GM19351 (cell line): Measurements from ENCODE around the gene SFI1.
"Not testable (repeated sequence)": the region's sequence is repeated elsewhere in the genome, so short reads cannot be mapped to it uniquely, and the experiment has no call there.

ENCODE experiments used
- ATAC-seq: cut with Tn5 transposase; IDR thresholded peaks from one replicate; pipeline ENCODE4 v1.9.1; 2021; ENCODE audit warnings: mild to moderate bottlenecking, moderate library complexity; ENCODE audit not compliant: unreplicated experiment

Gene SFI1

DNA sequence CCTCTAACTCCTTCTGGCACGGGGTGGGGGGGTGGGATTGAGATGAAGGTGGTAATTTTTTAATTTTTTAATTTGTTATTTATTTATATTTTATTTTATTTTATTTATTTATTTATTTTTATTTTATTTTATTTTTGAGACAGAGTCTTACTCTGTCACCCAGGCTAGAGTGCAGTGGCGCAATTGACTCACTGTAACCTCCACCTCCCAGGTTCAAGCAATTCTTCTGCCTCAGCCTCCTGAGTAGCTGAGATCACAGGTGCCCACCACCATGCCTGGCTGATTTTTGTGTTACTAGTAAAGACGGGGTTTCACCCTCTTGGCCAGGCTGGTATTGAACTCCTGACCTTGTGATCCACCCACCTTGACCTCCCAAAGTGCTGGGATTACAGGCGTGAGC, 43.8 kb downstream of the SFI1 start:
- ATAC-seq: not testable (repeated sequence)

DNA sequence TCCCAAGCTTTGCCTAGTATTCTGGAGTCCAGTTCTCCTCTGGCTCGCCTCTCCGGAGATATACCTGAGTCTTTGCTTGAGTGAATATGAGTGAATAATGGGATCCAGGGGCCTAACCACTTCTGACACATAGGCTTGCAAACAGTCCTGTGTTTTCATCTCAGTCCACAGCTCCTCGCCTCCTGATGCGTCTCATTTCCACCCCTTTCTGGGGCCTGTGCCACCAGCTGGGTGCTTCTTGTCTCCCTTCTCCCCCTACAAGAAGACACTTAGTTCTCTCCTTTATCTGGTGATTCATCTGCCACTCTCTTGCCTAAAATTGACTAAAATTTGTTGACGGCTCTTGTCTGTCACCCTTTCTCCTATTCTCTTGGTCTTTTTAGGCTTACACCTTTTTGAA, 44.6 kb downstream of the SFI1 start:
- no peak for ATAC-seq

DNA sequence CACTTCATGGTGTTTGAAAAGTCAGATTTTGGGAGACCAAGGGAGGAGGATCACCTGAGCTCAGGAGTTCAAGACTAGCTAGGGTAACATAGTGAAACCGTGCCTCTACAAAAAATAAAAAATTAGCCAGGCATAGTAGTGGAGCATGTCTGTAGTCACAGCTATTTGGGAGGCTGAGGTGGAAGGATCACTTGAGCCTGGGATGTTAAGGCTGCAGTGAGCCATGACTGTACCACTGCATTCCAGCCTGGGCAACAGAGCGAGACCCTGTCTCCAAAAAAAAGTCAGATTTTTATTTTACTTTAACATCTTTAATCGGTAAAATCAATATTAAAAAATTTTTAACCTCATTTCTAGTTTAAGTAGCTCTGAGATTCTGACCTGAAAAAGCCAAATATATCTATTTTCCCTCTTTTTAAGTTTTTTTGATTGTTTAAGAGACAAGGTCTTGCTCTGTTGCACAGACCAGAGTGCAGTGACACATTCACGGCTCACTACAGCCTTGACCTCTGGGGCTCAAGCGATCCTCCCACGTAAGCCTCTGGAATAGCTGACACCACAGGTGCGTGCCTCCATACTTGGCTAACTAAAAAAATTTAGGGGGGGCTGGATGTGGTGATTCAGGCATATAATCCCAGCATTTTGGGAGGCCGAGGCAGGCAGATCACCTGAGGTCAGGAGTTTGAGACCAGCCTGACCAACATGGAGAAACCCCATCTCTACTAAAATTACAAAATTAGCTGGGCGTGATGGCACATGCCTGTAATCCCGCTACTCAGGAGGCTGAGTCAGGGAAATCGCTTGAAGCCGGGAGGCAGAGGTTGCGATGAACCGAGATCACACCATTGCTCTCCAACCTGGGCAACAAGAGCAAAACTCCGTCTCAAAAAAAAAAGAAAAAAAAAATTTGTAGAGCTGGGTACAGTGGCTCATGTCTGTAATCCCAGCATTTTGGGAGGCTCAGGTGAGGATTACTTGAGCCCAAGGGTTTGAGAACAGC, 48.4 kb downstream of the SFI1 start:
- no peak for ATAC-seq

DNA sequence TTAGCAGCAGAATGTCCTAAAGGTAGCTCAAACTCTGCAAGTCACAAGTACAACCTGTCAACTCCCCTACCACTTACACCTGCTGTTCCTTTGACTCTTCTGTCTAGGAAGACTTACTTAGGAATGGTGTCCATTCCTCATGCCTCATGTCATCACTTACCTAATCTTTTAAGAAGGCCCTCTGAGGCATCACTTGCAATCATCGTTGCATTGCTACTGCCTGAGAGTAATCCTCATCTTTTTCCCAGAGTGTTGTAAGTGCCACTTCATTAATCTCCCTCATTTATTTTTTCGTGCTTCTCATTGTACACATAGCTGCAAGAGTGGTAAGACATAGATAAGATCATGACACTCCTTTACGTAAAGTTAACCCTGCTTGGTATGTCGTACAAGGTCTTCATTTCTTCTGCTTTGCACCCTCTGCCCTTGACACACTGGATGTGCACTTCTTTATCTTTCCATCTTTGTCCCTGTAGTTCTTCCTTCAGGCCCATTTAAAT, 54.6 kb downstream of the SFI1 start:
- no peak for ATAC-seq

DNA sequence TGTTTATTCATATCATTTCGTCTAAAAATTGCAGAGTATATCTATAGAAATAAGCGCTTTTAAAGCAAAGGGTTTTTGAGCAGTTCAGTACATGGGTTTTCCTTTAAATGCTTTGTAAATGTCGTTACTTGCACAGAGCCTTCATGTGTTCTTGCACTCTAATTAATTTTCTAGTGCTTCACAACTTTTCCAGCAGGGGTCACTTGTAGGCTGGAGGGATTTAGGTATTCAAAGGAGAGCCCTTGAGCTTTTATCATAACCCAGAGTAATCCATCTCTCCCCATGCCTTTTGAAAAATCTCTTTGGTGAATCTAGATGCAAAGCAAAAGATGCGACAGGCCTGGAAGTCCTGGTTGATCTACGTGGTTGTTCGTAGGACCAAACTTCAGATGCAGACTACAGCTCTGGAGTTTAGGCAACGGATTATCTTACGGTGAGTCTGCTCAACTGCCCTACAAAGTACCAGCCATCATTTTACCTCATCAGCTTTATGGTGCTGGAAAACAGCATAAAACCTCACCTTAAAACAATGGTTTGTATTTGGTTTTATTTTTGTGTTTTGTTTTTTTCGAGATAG, 60.4 kb downstream of the SFI1 start:
- no peak for ATAC-seq

DNA sequence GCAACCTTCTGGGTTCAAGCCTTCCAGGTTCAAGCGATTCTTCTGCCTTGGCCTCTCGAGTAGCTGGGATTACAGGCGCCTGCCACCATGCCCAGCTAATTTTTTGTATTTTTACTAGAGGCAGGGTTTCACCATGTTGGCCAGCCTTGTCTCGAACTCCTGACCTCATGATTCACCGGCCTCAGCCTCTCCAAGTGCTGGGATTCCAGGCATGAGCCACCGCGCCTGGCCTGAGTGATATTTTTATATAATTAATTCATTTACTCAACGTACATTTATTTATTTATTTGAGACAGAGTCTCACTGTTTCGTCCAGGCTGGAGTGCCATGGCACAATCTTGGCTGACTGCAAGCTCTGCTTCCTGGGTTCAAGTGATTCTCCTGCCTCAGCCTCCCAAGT, 62.2 kb downstream of the SFI1 start:
- ATAC-seq: not testable (repeated sequence)

DNA sequence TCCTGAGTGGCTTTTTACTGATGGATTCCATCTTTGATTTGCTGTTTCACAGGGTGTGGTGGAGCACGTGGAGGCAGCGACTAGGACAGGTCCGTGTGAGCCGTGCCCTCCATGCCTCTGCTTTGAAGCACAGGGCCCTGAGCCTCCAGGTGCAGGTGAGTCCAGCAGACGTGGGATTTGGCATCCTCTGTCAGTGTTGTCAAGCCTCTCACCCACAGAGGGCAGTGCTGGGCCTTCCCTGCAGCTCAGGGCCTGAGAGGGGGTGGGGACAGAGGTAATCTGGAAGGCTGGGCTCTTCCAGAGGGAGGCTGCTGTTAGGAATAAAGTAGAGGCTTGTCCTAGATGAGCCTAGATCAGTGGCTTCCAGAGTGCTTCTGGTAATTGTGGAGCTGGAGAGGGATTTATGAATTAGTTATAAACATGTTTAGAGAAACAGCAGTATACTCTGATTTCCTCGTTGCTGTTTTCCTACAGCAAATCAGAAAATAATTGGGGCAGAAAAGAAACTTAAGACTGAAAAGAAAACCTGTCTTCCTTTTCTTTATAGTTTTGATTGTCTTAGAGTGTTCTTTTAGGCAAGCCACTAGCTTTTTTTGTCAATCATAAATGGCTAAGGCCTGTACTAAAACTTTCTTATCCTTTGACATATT, 65.0 kb downstream of the SFI1 start:
- no peak for ATAC-seq

DNA sequence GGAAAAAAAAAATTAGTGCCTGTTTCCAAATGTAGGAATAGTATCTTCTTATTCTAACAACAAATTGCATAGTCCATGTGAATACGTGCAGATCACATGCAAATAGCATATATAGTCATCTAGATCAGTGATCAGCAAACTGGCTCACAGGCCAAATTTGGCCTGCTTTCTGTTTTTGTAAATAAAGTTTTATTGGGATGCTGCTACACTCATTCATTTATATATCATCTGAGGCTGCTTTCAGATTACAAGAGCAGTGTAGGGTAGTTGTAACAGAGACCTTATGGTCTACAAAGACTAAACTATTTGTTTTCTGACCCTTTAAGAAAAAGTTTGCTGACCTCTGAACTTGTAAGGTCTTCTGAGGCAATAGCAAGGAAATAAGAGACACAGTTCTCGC, 65.6 kb downstream of the SFI1 start:
- no peak for ATAC-seq

DNA sequence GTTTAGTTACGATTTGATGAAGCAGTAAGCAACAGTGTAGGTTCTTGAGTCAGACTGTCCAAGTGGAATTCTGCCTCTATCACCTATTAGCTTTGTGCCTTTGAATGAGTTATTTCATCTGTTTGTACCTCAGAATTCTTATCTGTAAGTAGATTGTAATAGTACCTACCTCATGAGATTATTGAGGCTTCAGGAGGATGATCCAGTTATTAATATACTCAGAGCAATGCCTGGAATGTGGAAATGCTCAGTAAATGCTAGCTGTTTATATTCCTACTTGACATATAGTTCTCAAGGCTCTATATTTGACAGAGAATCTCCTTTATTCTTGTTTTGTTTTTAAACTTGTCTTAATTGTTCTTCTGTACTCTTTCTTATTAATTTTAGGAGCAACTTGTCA, 70.1 kb downstream of the SFI1 start:
- ATAC-seq: no peak

DNA sequence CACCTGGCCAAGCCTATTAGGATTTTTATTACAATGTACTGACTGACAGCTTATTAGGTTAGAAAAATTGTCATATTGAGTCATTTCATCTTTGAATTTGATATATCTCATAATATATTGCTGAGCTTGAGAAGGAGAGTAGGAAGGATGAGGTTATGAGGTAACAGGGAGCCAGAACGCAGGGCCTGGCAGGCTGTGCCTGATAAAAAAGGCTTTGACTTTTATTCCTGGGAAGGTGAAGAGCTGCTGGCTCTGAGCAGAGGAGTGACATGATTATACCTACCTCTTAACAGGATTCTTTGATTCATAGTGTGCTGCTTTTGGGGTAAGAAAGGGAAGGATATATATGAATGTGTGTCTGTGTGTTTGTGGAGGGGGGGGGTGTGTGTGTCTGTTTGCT, 70.9 kb downstream of the SFI1 start:
- no peak for ATAC-seq

DNA sequence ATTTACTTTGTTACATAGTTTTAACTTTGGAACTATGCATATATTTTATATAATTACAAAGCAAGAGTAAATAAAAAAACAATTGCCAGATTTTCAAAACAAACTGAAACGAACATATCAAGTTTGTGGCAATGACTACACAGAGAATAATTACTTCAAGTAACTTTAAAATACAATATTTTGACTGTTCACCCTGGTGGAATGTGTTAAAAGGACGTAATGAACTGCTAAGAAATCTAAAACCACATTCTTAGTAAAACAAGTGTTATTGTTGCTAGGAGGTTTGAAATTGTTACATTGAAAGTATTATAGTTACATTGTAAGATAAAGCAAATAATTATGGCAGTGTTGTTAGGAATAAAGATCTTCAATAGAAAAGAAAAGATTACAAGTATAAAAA, 71.4 kb downstream of the SFI1 start:
- no peak for ATAC-seq

DNA sequence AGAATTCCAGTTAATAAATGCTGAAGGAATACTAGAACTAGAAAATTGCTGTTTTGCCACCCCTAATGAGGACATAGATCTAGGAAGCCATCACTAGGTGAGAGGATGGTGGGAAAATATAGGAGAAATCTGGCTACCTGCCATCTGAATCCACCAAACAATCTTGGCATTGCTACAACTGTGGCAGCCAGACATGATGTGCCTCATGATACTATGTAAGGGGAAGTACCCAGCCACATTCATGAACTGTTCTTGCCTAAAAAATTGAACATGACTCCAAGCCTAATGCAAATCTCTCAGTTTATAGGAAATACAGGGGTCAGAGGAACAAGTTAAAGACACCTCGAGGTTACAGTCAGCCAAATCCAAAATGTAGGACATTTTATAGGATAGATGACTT, 72.8 kb downstream of the SFI1 start:
- ATAC-seq: no peak

DNA sequence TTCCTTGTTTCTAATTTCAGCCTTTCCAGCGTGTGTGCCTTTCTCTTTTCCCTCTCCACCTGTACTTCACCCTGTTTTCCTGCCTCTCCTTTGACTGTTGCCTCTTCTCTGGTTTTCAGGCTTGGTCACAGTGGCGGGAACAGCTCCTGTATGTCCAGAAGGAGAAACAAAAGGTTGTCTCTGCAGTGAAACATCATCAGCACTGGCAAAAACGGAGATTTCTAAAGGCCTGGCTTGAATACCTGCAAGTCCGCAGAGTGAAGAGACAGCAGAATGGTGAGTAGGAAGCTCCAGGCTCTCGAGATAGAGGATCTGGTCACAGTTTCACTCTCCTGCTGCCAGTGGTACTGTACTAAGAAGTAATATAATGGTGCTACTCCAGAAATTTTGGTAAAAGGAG, 76.6 kb downstream of the SFI1 start:
- no peak for ATAC-seq

DNA sequence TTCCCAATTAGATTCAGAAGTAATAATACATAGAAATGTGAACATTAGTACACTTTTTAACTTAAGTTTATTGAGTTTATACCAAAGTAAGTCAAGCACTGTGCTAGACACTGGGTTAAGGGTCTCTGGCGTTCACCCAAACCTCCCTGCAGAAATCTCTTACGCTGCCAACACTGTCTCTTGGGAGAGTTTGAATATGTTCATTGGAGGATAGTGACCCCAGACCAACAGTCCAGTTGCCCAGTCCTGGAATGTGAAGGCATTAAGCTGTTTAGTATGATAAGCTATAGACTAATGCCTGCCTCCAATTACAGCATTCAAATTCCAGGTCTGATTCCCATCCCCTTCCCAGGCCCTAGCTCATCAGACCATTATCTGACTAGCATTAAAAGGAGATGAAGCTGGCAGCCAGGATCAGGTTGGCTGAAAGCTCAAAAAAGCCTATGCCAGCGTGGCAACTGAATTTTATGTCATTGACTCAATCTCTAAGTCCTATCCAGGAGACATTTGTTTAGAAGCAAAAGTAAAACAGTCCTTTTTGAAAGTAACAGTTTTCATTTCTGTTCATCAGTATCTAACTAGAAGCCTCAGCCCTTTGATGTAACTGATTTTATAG, 77.8 kb downstream of the SFI1 start:
- no peak for ATAC-seq

DNA sequence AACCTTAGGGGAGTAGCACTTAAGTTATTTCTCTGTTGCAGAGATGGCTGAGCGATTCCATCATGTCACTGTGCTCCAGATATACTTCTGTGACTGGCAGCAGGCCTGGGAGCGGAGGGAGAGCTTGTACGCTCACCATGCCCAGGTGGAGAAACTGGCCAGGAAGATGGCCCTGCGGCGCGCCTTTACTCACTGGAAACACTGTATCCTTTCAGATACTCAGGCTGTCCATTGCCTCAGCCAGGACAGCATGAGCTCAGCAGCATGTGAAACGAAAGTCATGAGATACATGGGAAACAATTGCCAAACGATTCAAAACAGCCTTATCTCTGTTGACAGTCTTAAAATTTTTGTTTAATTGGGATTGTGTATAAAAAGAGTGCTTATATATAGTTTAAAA, 78.9 kb downstream of the SFI1 start:
- no peak for ATAC-seq

DNA sequence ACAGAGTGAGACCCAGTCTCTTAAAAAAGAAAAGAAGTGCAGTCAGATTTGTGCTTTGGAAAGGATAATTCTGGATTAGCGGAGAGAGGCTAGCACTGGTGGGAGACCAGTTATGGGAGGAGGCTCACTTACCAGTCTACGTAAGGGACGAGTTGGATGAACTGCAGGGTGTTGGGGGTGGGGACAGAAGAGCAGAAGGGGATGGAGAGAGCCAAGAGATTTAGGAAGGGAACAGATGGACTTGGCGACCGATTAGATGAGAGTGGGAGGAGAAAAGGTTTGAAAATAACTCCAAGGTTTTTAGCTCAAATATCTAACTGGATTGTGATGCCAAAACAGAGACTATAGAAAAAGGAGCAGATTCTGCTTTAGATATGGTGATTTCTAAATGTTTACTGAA, 81.4 kb downstream of the SFI1 start:
- no peak for ATAC-seq

DNA sequence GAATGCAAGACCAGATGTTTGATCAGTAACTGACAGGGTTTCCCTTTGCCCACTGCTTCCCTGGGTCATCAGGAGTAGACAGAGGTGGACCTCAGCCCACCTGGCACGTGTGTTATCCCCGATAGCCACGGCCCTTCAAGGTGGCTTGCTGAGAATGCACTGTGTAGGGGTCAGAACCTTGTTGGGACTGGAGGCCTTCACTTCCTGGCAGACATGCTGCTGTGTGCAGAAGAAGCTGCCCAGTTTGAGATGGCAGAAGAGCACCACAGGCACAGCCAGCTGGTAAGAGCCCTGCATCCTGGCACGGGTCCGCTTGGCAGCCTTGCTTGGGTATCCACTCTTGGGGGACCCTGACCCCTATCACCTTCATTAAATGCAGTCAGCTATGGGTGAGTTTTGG, 81.8 kb downstream of the SFI1 start:
- no peak for ATAC-seq

DNA sequence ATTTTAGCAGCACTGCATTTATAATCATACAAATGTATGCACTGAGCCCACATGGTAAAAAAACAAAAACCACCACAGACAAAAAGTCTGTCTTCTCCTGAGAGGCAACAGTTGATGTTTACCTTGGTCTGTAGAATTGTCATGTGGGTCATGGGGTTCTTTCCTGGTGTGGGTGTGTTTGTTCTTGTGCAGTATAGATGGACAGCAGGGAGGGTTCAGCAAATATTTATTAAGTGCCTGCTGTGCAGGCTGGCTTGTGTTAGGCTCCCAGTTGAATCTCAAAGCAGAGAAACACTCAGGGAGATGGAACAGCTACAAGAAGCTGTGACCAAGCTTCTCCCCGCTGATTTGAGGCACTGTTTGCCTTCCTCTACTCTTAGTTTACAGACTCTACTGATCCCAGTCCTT, 83.5 kb downstream of the SFI1 start:
- no peak for ATAC-seq

DNA sequence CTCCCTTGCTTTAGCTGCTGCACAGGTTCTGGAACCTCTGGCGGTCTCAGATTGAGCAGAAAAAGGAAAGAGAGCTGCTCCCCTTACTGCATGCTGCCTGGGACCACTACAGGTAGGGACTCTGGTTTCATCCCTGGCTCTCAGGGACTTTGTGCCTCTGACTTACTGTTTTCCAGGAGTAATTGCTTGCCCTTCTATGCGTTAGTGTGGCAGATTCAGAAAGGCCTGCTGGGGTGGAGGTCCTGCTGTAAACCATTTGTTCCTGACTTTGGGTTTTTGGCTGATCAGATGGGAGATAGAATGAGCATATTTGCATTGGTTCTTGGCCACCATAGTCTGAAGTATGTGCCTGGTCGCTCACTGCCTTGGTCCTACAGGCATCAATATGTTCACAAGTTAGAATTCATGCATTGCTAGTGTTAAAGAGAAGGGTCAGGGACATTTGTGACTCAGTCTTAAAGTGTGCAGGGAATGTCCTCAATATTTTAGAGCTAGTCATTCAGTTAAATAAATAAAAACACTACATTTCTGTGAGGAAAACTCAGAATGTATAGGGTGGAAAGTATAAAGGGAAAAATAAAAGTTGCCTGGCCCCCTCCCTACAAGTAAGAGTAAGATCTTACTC, 87.6 kb downstream of the SFI1 start:
- no peak for ATAC-seq

DNA sequence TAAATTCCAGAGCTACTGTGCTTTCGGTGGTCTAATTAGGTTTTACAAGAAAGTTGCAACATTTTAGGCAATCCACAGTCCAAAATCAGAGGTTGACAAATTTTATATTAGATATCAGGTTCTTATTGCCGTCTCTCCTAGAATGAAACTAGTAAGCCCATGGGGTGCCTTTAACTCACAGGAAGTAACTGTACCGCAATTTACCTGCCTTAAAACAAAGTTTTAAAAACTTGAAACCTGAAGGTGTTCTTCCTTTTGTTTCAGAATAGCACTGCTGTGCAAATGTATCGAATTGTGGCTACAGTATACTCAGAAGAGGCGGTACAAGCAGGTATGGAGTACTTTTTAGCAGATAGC, 88.4 kb downstream of the SFI1 start:
- no peak for ATAC-seq
